ENCODE data around the gene LPP.

GRCh38 chr3:188901126-188901525 is 747.2 kb downstream of the LPP start:
- TF ChIP-seq CTCF (IDR thresholded peaks at IDR 0.05; ENCODE audit: low read length) (no peak), EZH2phosphoT487 (IDR thresholded peaks at IDR 0.05; ENCODE audit: low read length) (no peak), EZH2 (optimal IDR thresholded peaks at IDR 0.05; ENCODE audit: low read depth, low read length) (no peak)

Measured in MM.1S (cell line).